ENCODE results near the gene ZNF598.

- TF ChIP-seq CTCF (IDR thresholded peaks at IDR 0.05): no peak
- TF ChIP-seq POLR2AphosphoS5 (IDR thresholded peaks at IDR 0.05): no peak
- TF ChIP-seq POLR2A (IDR thresholded peaks at IDR 0.05): no peak
These were observed 9.9 kb upstream of the ZNF598 start, which contains the start of gene NPW for GRCh38 chr16:2019518-2019920.
